Smooth muscle cell (in vitro differentiated cells): Measurements from ENCODE around the gene AHDC1. TPM values are rescaled to one million over a fixed set of nuclear protein-coding genes. Genes with fewer than 3 reads are reported as not detected.
"Not testable (repeated sequence)": the region's sequence is repeated elsewhere in the genome, so short reads cannot be mapped to it uniquely, and the experiment has no call there.

Source experiments
- DNase-seq: peaks from one replicate; lab custom pipeline; 2025; ENCODE audit not compliant: unreplicated experiment; lab: John Stamatoyannopoulos, UW
- H2AFZ ChIP-seq: fragments of 200-600 bp; sonication (generic); 2 replicates; pipeline ENCODE4 v1.6.0; 2016; ENCODE audit warnings: antibody characterized with exemption, low read depth, mild to moderate bottlenecking
- H3F3A ChIP-seq: fragments of 200-600 bp; sonication (generic); 2 replicates; pipeline ENCODE4 v1.6.0; 2017; ENCODE audit warnings: antibody characterized with exemption, low read depth
- H3K27ac ChIP-seq: fragments of 200-600 bp; sonication (generic); 2 replicates; pipeline ENCODE4 v1.5.1; 2016; ENCODE audit warnings: low read depth, mild to moderate bottlenecking
- H3K27me3 ChIP-seq: fragments of 200-600 bp; sonication (generic); 2 replicates; pipeline ENCODE4 v1.6.1; 2016; ENCODE audit warnings: low read depth, mild to moderate bottlenecking
- H3K36me3 ChIP-seq: fragments of 200-600 bp; sonication (generic); 2 replicates; pipeline ENCODE4 v1.5.1; 2016; ENCODE audit warnings: low read depth
- H3K4me1 ChIP-seq: fragments of 200-600 bp; sonication (generic); 2 replicates; pipeline ENCODE4 v1.5.1; 2016; ENCODE audit warnings: low read depth
- H3K4me2 ChIP-seq: fragments of 200-600 bp; sonication (generic); 2 replicates; pipeline ENCODE4 v1.6.0; 2016; ENCODE audit warnings: mild to moderate bottlenecking
- H3K4me3 ChIP-seq: fragments of 200-600 bp; sonication (generic); 2 replicates; pipeline ENCODE4 v1.5.1; 2016; ENCODE audit warnings: mild to moderate bottlenecking
- H3K79me2 ChIP-seq: fragments of 200-600 bp; sonication (generic); 2 replicates; pipeline ENCODE4 v1.6.0; 2016; ENCODE audit warnings: low read depth, mild to moderate bottlenecking
- H3K9ac ChIP-seq: fragments of 200-600 bp; sonication (generic); 2 replicates; pipeline ENCODE4 v1.6.0; 2016; ENCODE audit warnings: low read depth
- H3K9me3 ChIP-seq: fragments of 200-600 bp; sonication (generic); replicated peaks from 2 replicates; pipeline ENCODE4 v1.5.1; 2016; ENCODE audit warnings: low read depth
- H4K20me1 ChIP-seq: fragments of 200-600 bp; sonication (generic); 2 replicates; pipeline ENCODE4 v1.6.0; 2016; ENCODE audit warnings: low read depth
- CTCF ChIP-seq: fragments of 200-600 bp; sonication (generic); IDR thresholded peaks from 2 replicates; pipeline ENCODE4 v1.5.1; 2017; ENCODE audit warnings: borderline replicate concordance, mild to moderate bottlenecking, antibody characterized with exemption; ENCODE audit not compliant: insufficient read depth, poor library complexity, severe bottlenecking
- WGBS: methylation state at CpG from one replicate; pipeline ENCODE4 v1.1.7; 2016; ENCODE audit warnings: low lambda C conversion rate; 5-methylcytosine and 5-hydroxymethylcytosine counted together
- polyA plus RNA-seq: library from polyadenylated mRNA; unstranded; fragments of >200 nt; fragmentation: Nextera tagmentation; extraction: Ambion mirVana; gene quantifications from 2 replicates; pipeline ENCODE4 v1.2.1, GENCODE V29; 2016
- total RNA-seq: library from RNA; depleted of rRNA; stranded (reverse); fragments of >200 nt; gene quantifications from 2 replicates; pipeline ENCODE4 v1.2.3, GENCODE V29; 2014

AHDC1 gene
- total and polyA plus RNA-seq, 2 experiments from 2014 or later: 12.2 TPM

- TF ChIP-seq CTCF: no peak
- no peak overlapping the region for H2AFZ ChIP-seq
- no peaks in the 10 kb centered on the region for H4K20me1 ChIP-seq
- H3K9ac ChIP-seq: no peak overlapping the region
- no peak overlapping the region for H3K4me2 ChIP-seq
- 96% methylated on average over 8 of the region's 8 CpGs for WGBS
- no peak overlapping the region for H3K4me3 ChIP-seq
- no peaks in the 10 kb centered on the region for H3K27me3 ChIP-seq
- no peak overlapping the region for H3K27ac ChIP-seq
- no peaks in the 10 kb centered on the region for H3K79me2 ChIP-seq
- no peak for DNase-seq
- no peaks in the 10 kb centered on the region for H3K9me3 ChIP-seq
- peaks cover 8% of the 10 kb centered on the region for H3K4me1 ChIP-seq
- no peaks in the 10 kb centered on the region for H3F3A ChIP-seq
- no peaks in the 10 kb centered on the region for H3K36me3 ChIP-seq
Observed at GRCh38 chr1:27646676-27647075, 42.7 kb upstream of the AHDC1 start.

- H3K4me1 ChIP-seq: peaks cover 1% of the 10 kb centered on the region
- H4K20me1 ChIP-seq: no peaks in the 10 kb centered on the region
- H3K27me3 ChIP-seq: no peaks in the 10 kb centered on the region
- no peaks in the 10 kb centered on the region for H3K36me3 ChIP-seq
- DNase-seq: no peak
- H3K9me3 ChIP-seq: no peaks in the 10 kb centered on the region
- no peak overlapping the region for H3K27ac ChIP-seq
- H3K79me2 ChIP-seq: no peaks in the 10 kb centered on the region
- no peak overlapping the region for H3K4me2 ChIP-seq
- H3K9ac ChIP-seq: no peak overlapping the region
- H3F3A ChIP-seq: no peaks in the 10 kb centered on the region
- no peak overlapping the region for H3K4me3 ChIP-seq
- H2AFZ ChIP-seq: no peak overlapping the region
- WGBS: 95% methylated on average over 4 of the region's 4 CpGs
- no peak for TF ChIP-seq CTCF
Observed at GRCh38 chr1:27645071-27645415, 41.1 kb upstream of the AHDC1 start.

- H3K4me1 ChIP-seq: no peaks in the 10 kb centered on the region
- no peak overlapping the region for H3K4me2 ChIP-seq
- no peak overlapping the region for H3K27ac ChIP-seq
- no peak overlapping the region for H3K9ac ChIP-seq
- H4K20me1 ChIP-seq: no peaks in the 10 kb centered on the region
- no peaks in the 10 kb centered on the region for H3K79me2 ChIP-seq
- H3K36me3 ChIP-seq: no peaks in the 10 kb centered on the region
- H3K4me3 ChIP-seq: no peak overlapping the region
- no peak for DNase-seq
- TF ChIP-seq CTCF: no peak
- H2AFZ ChIP-seq: no peak overlapping the region
- H3F3A ChIP-seq: no peaks in the 10 kb centered on the region
- 91% methylated on average over 5 of the region's 5 CpGs for WGBS
- no peaks in the 10 kb centered on the region for H3K27me3 ChIP-seq
- no peaks in the 10 kb centered on the region for H3K9me3 ChIP-seq
Observed at GRCh38 chr1:27644369-27645070, 40.6 kb upstream of the AHDC1 start.

- H2AFZ ChIP-seq: no peak overlapping the region
- no peaks in the 10 kb centered on the region for H3K27me3 ChIP-seq
- no peaks in the 10 kb centered on the region for H3K9me3 ChIP-seq
- H3K4me3 ChIP-seq: no peak overlapping the region
- no peaks in the 10 kb centered on the region for H3K79me2 ChIP-seq
- no peak overlapping the region for H3K4me2 ChIP-seq
- H3K4me1 ChIP-seq: no peaks in the 10 kb centered on the region
- no peak for DNase-seq
- H3K27ac ChIP-seq: no peak overlapping the region
- 39% methylated on average over 13 of the region's 13 CpGs for WGBS
- peak; percentile 64 for TF ChIP-seq CTCF
- no peaks in the 10 kb centered on the region for H3F3A ChIP-seq
- H3K9ac ChIP-seq: no peak overlapping the region
- no peaks in the 10 kb centered on the region for H4K20me1 ChIP-seq
- H3K36me3 ChIP-seq: no peaks in the 10 kb centered on the region
Observed at GRCh38 chr1:27643600-27644368, 39.8 kb upstream of the AHDC1 start.

- H3K9me3 ChIP-seq, H4K20me1 ChIP-seq, H3K27ac ChIP-seq, H3K4me2 ChIP-seq, H3F3A ChIP-seq, H2AFZ ChIP-seq, H3K27me3 ChIP-seq, H3K79me2 ChIP-seq, H3K4me1 ChIP-seq, H3K9ac ChIP-seq, H3K4me3 ChIP-seq, DNase-seq, H3K36me3 ChIP-seq: not testable (repeated sequence)
- 94% methylated on average over 9 of the region's 9 CpGs for WGBS
Observed at GRCh38 chr1:27640514-27640913, 36.6 kb upstream of the AHDC1 start.
